ENCODE measurements around the gene RPL36.
A peak's percentile ranks its signal among the peaks of the same experiment; 100 is the strongest.
"Not testable (repeated sequence)": the region's sequence is repeated elsewhere in the genome, so short reads cannot be mapped to it uniquely, and the experiment has no call there.

Gene RPL36

DNA sequence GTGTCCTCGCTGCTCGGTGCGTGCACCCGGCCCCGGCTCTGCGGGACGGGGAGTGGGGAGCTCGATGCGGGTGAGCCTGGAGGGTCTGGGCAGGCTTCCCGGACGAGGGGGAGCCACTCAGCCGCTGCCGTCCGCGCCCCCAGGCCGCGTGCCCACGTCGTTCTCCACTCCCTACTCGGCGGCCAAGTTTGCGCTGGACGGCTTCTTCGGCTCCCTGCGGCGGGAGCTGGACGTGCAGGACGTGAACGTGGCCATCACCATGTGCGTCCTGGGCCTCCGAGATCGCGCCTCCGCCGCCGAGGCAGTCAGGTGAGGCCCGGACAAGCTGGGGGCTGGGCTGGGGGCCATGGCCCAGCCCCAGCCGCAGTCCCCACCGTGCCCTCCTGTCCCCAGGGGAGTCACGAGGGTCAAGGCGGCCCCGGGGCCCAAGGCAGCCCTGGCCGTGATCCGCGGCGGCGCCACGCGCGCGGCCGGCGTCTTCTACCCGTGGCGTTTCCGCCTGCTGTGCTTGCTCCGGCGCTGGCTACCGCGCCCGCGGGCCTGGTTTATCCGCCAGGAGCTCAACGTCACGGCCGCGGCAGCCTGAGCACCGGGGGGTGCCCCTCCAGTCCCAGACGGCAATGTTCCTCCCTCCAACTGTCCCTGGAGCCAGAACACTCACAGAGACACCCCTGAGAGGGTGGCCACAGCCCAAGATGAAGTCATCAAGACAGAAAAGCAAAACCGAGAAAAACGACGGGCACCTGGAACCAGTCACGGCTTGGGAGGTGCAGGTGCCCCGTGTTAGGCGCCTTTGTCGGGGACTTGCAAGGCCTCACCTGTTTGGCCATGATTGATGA is 2.5 kb upstream of the RPL36 start:
- no peak for DNase-seq
- H3K4me3 ChIP-seq (ENCODE audit: low read length) = no peak overlapping the region

GRCh38 chr19:5688262-5688881 is 1.7 kb upstream of the RPL36 start:
- H2AK5ac ChIP-seq (ENCODE audit: low read length); H3K79me1 ChIP-seq (ENCODE audit: low read length); H3K18ac ChIP-seq (ENCODE audit: low read length); DNase-seq; H3K4me1 ChIP-seq (ENCODE audit: control insufficient read depth, low read depth, low read length); H3K56ac ChIP-seq (ENCODE audit: low read length); H3K27ac ChIP-seq (ENCODE audit: low read depth, low read length); H2BK15ac ChIP-seq (replicated peaks; ENCODE audit: low read depth); H2BK120ac ChIP-seq (ENCODE audit: low read depth, low read length); H3K23ac ChIP-seq (ENCODE audit: low read length); H3K4me3 ChIP-seq (ENCODE audit: low read length); H4K8ac ChIP-seq (ENCODE audit: low read depth, low read length); H3K9ac ChIP-seq (ENCODE audit: low read length); H3K4ac ChIP-seq (ENCODE audit: low read depth, low read length); H2BK5ac ChIP-seq (ENCODE audit: low read length); H4K5ac ChIP-seq (ENCODE audit: low read length); H3K4me2 ChIP-seq (ENCODE audit: low read length); H3K27me3 ChIP-seq (ENCODE audit: insufficient read depth, low read length, poor library complexity): not testable (repeated sequence)
- WGBS (ENCODE audit: extremely low coverage, insufficient coverage, low lambda C conversion rate) = no CpG with 5 or more reads among the region's 13 CpGs
- H3K36me3 ChIP-seq (ENCODE audit: control insufficient read depth, insufficient read depth, low read length) = peaks cover 12% of the 10 kb centered on the region
- H3K79me2 ChIP-seq (ENCODE audit: control insufficient read depth, insufficient read depth, low read length) = peaks cover 33% of the 10 kb centered on the region

More for the DNA sequence above, 2.5 kb upstream of the RPL36 start:
- Histone ChIP-seq H2AK5ac (ENCODE audit: low read length) (no peak overlapping the region), H2BK120ac (ENCODE audit: low read depth, low read length) (no peak overlapping the region), H3K27me3 (ENCODE audit: insufficient read depth, low read length, poor library complexity) (no peaks in the 10 kb centered on the region), H3K36me3 (ENCODE audit: control insufficient read depth, insufficient read depth, low read length) (peaks cover 6% of the 10 kb centered on the region), H3K56ac (ENCODE audit: low read length) (peak overlapping the region; percentile 71), H3K79me1 (ENCODE audit: low read length) (peaks cover 7% of the 10 kb centered on the region), H3K4ac (ENCODE audit: low read depth, low read length) (no peak overlapping the region), H3K18ac (ENCODE audit: low read length) (no peak overlapping the region), H4K5ac (ENCODE audit: low read length) (no peak overlapping the region), H2BK15ac (replicated peaks; ENCODE audit: low read depth) (no peak overlapping the region), H3K79me2 (ENCODE audit: control insufficient read depth, insufficient read depth, low read length) (peaks cover 25% of the 10 kb centered on the region), H3K4me1 (ENCODE audit: control insufficient read depth, low read depth, low read length) (no peaks in the 10 kb centered on the region), H2BK5ac (ENCODE audit: low read length) (no peak overlapping the region), H3K9ac (ENCODE audit: low read length) (peak overlapping the region; percentile 43), H3K27ac (ENCODE audit: low read depth, low read length) (no peak overlapping the region), H4K8ac (ENCODE audit: low read depth, low read length) (no peak overlapping the region), H3K4me2 (ENCODE audit: low read length) (peak overlapping the region; percentile 21), H3K23ac (ENCODE audit: low read length) (no peak overlapping the region)
- no CpG with 5 or more reads among the region's 76 CpGs for WGBS (ENCODE audit: extremely low coverage, insufficient coverage, low lambda C conversion rate)

DNA sequence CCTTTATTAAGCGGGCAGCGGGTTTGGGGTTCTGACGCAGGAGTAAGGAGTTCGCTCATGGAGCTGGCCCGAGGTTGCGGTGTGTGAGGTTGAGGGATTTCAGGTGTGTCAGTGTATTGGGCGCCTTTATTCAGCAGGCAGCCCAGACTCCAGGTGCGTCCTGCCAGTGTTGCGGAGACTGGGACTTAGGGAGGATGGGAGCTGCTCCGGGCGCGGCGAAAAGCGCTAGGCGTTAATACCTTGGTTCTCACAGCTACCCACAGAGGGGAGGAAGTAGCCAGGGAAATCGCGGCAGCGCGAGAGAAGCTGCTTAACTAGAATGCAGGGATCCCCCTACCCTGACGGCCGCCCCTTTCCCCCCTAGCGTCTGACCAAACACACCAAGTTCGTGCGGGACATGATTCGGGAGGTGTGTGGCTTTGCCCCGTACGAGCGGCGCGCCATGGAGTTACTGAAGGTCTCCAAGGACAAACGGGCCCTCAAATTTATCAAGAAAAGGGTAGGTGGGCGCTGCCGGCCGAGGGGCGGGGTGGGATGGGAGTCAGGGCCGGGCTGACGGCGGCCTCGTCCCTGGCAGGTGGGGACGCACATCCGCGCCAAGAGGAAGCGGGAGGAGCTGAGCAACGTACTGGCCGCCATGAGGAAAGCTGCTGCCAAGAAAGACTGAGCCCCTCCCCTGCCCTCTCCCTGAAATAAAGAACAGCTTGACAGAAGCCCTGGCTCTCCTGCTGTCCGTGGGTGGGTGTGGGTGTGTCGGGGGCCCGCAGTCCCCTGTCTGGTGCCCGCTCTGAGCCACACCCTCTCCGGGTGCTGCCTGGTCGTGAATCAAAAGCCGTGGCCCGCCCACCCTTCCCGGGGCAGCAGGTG is 1.1 kb downstream of the RPL36 start:
- no peak overlapping the region for H2BK5ac ChIP-seq (ENCODE audit: low read length)
- no peak for DNase-seq
- no CpG with 5 or more reads among the region's 54 CpGs for WGBS (ENCODE audit: extremely low coverage, insufficient coverage, low lambda C conversion rate)

GRCh38 chr19:5691822-5692722 is 2.0 kb downstream of the RPL36 start:
- Histone ChIP-seq H2AK5ac (ENCODE audit: low read length) (no peak overlapping the region), H2BK15ac (replicated peaks; ENCODE audit: low read depth) (no peak overlapping the region), H3K36me3 (ENCODE audit: control insufficient read depth, insufficient read depth, low read length) (peaks cover 16% of the 10 kb centered on the region), H3K27me3 (ENCODE audit: insufficient read depth, low read length, poor library complexity) (no peaks in the 10 kb centered on the region), H4K8ac (ENCODE audit: low read depth, low read length) (no peak overlapping the region), H3K9ac (ENCODE audit: low read length) (peak overlapping the region; percentile 99), H3K4ac (ENCODE audit: low read depth, low read length) (no peak overlapping the region), H3K18ac (ENCODE audit: low read length) (no peak overlapping the region), H3K23ac (ENCODE audit: low read length) (peak overlapping the region; percentile 80), H3K79me1 (ENCODE audit: low read length) (peaks cover 12% of the 10 kb centered on the region), H2BK5ac (ENCODE audit: low read length) (no peak overlapping the region), H3K4me3 (ENCODE audit: low read length) (no peak overlapping the region), H3K4me1 (ENCODE audit: control insufficient read depth, low read depth, low read length) (no peaks in the 10 kb centered on the region), H3K79me2 (ENCODE audit: control insufficient read depth, insufficient read depth, low read length) (peaks cover 37% of the 10 kb centered on the region), H4K5ac (ENCODE audit: low read length) (no peak overlapping the region), H2BK120ac (ENCODE audit: low read depth, low read length) (no peak overlapping the region), H3K4me2 (ENCODE audit: low read length) (peak overlapping the region; percentile 64), H3K56ac (ENCODE audit: low read length) (peak overlapping the region; percentile 100), H3K27ac (ENCODE audit: low read depth, low read length) (no peak overlapping the region)
- DNase-seq = no peak
- no CpG with 5 or more reads among the region's 42 CpGs for WGBS (ENCODE audit: extremely low coverage, insufficient coverage, low lambda C conversion rate)

More for the DNA sequence above, 1.1 kb downstream of the RPL36 start:
- H3K36me3 ChIP-seq (ENCODE audit: control insufficient read depth, insufficient read depth, low read length) = peaks cover 16% of the 10 kb centered on the region
- no peak overlapping the region for H2BK120ac ChIP-seq (ENCODE audit: low read depth, low read length)
- H3K27ac ChIP-seq (ENCODE audit: low read depth, low read length) = no peak overlapping the region
- peak overlapping the region; percentile 50 for H3K4me3 ChIP-seq (ENCODE audit: low read length)
- no peak overlapping the region for H2BK15ac ChIP-seq (replicated peaks; ENCODE audit: low read depth)
- H3K9ac ChIP-seq (ENCODE audit: low read length) = peak overlapping the region; percentile 99
- peak overlapping the region; percentile 80 for H3K23ac ChIP-seq (ENCODE audit: low read length)
- H3K79me2 ChIP-seq (ENCODE audit: control insufficient read depth, insufficient read depth, low read length) = peaks cover 37% of the 10 kb centered on the region
- H3K4me1 ChIP-seq (ENCODE audit: control insufficient read depth, low read depth, low read length) = no peaks in the 10 kb centered on the region
- H3K4ac ChIP-seq (ENCODE audit: low read depth, low read length) = peak overlapping the region; percentile 74
- H4K8ac ChIP-seq (ENCODE audit: low read depth, low read length) = no peak overlapping the region
- H4K5ac ChIP-seq (ENCODE audit: low read length) = no peak overlapping the region
- H3K79me1 ChIP-seq (ENCODE audit: low read length) = peaks cover 12% of the 10 kb centered on the region
- peak overlapping the region; percentile 100 for H3K56ac ChIP-seq (ENCODE audit: low read length)
- no peak overlapping the region for H3K18ac ChIP-seq (ENCODE audit: low read length)
- no peak overlapping the region for H2AK5ac ChIP-seq (ENCODE audit: low read length)
- H3K4me2 ChIP-seq (ENCODE audit: low read length) = peak overlapping the region; percentile 64
- H3K27me3 ChIP-seq (ENCODE audit: insufficient read depth, low read length, poor library complexity) = no peaks in the 10 kb centered on the region

- H3K36me3 ChIP-seq (ENCODE audit: control insufficient read depth, insufficient read depth, low read length) = peaks cover 16% of the 10 kb centered on the region
These were observed 2.7 kb downstream of the RPL36 start for GRCh38 chr19:5692723-5693194.

More at GRCh38 chr19:5692723-5693194, 2.7 kb downstream of the RPL36 start:
- H3K27ac ChIP-seq (ENCODE audit: low read depth, low read length) = no peak overlapping the region
- no peak overlapping the region for H2BK120ac ChIP-seq (ENCODE audit: low read depth, low read length)
- peak overlapping the region; percentile 42 for H3K56ac ChIP-seq (ENCODE audit: low read length)
- no peak overlapping the region for H4K5ac ChIP-seq (ENCODE audit: low read length)
- DNase-seq = no peak
- H2BK15ac ChIP-seq (replicated peaks; ENCODE audit: low read depth) = no peak overlapping the region
- H3K4me3 ChIP-seq (ENCODE audit: low read length) = no peak overlapping the region
- H3K4me1 ChIP-seq (ENCODE audit: control insufficient read depth, low read depth, low read length) = no peaks in the 10 kb centered on the region
- no peak overlapping the region for H3K4ac ChIP-seq (ENCODE audit: low read depth, low read length)
- peak overlapping the region; percentile 45 for H3K23ac ChIP-seq (ENCODE audit: low read length)
- no peak overlapping the region for H3K18ac ChIP-seq (ENCODE audit: low read length)
- H3K79me1 ChIP-seq (ENCODE audit: low read length) = peaks cover 12% of the 10 kb centered on the region
- peaks cover 37% of the 10 kb centered on the region for H3K79me2 ChIP-seq (ENCODE audit: control insufficient read depth, insufficient read depth, low read length)
- H3K27me3 ChIP-seq (ENCODE audit: insufficient read depth, low read length, poor library complexity) = no peaks in the 10 kb centered on the region
- H3K9ac ChIP-seq (ENCODE audit: low read length) = no peak overlapping the region
- no peak overlapping the region for H3K4me2 ChIP-seq (ENCODE audit: low read length)
- no peak overlapping the region for H2AK5ac ChIP-seq (ENCODE audit: low read length)
- no peak overlapping the region for H2BK5ac ChIP-seq (ENCODE audit: low read length)
- H4K8ac ChIP-seq (ENCODE audit: low read depth, low read length) = no peak overlapping the region
- no CpG with 5 or more reads among the region's 7 CpGs for WGBS (ENCODE audit: extremely low coverage, insufficient coverage, low lambda C conversion rate)

All from mesendoderm (in vitro differentiated cells).